GM13977 (cell line): ENCODE results near the gene ZNF324B.
A peak's percentile ranks its signal among the peaks of the same experiment; 100 is the strongest.
"Not testable (repeated sequence)": the region's sequence is repeated elsewhere in the genome, so short reads cannot be mapped to it uniquely, and the experiment has no call there.

Source experiments
- DNase-seq: peaks from one replicate; pipeline ENCODE4 v3.0.0; 2012; ENCODE audit warnings: low spot score
- CTCF ChIP-seq: IDR thresholded peaks from 2 replicates; pipeline ENCODE4 v1.5.1; 2012; ENCODE audit warnings: mild to moderate bottlenecking, control low read depth; ENCODE audit not compliant: insufficient read depth; ENCODE audit errors: extremely low read depth, missing control alignments
- in situ Hi-C: fragments of 300-500 bp; cut with MboI; formaldehyde crosslinking; loops from one replicate; pipeline ENCODE4 v1.12.0; 2022; ENCODE audit warnings: low sequenced_read_pairs, low pct_unique_long_range_greater_than_20kb, mixed read lengths, inconsistent platforms; ENCODE audit not compliant: unreplicated experiment

Gene ZNF324B

DNA sequence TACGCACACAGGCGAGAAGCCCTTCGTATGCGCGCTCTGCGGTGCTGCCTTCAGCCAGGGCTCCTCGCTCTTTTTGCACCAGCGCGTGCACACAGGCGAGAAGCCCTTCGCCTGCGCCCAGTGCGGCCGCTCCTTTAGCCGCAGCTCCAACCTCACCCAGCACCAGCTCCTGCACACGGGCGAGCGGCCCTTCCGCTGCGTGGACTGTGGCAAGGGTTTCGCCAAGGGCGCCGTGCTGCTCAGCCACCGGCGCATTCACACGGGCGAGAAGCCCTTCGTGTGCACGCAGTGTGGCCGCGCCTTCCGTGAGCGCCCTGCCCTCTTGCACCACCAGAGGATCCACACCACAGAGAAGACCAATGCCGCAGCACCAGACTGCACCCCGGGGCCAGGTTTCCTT is 4.7 kb downstream of the ZNF324B start:
- TF ChIP-seq CTCF = no peak
- no peak for DNase-seq
- in situ Hi-C loops = no loop called here

DNA sequence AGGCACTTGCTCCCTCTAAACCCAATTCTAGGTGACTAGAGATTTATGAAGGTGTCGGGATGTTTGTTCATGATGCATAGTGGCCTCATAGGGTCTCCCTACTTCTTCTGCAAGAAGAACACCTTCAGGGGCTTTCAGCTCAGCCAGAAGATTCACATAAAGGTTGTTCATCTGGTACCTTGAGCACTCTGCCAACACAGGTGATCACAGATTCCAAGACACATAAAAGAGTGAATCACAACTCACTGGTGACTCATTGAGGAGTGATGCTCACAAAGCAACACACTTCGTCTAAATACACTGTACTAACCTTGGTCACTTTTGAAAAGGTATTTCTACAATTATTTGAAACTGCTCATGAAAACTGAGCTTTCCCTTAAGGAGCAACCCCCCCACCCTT is 8.6 kb downstream of the ZNF324B start:
- in situ Hi-C loops = no loop called here
- no peak for TF ChIP-seq CTCF
- no peak for DNase-seq

- no peak for DNase-seq
- no peak for TF ChIP-seq CTCF
- in situ Hi-C loops = no loop called here
Observed at GRCh38 chr19:58466089-58466759, 14.8 kb downstream of the ZNF324B start.

DNA sequence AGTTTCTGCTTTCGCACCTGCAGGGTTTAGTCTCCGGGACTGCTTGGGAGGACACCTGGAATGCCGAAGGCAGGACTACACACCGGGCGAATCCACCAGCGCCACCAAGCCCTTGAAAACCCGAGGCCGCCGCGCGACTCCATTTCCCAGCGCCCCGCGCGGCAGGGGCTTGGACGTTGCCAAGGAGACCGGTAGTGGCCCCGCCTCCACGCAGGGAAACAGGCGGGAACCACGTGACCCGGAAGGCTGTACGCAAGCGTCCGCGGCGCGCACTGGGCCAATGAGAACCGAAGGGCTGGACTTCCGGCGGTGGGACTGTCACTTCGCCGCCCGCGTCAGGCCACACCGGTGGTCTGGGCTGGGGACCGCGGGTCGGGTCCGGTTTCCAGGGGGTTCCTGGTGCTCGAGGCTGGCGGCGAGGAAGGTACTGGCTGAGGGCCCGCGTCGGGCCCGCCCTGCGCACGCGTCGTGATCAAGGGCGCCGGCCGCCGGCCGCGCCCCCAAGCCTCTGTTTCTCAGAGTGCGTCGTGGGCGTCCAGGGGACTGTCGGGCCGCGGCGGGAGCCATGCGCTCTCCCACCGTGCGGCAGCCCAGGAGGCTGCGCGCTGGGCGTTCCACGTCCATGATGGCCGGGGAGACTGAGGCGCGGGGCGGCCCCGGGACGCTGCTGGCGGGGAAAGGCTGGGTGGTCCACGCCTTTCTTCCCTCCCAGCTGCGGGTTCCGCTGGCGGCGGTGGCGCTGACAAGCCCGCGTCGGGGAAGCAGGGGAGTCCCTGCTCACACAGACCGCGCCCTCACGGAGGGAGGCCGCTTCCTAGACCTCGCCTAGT is 15.6 kb downstream of the ZNF324B start, which contains the start of gene ZNF324:
TSS of gene ZNF324 (plus strand) at position 321 of the 830 bp plus-strand sequence. CDS start 2,106 bp downstream, outside the sequence.
- DNase-seq = peak; percentile 99
- TF ChIP-seq CTCF = no peak
- in situ Hi-C loops = no loop called here

GRCh38 chr19:58468216-58468839 is 16.9 kb downstream of the ZNF324B start:
- no peak for DNase-seq
- in situ Hi-C loops = no loop called here
- no peak for TF ChIP-seq CTCF

- no peak for DNase-seq
- no peak for TF ChIP-seq CTCF
- in situ Hi-C loops = no loop called here
Observed at GRCh38 chr19:58469241-58470013, 18.0 kb downstream of the ZNF324B start.

DNA sequence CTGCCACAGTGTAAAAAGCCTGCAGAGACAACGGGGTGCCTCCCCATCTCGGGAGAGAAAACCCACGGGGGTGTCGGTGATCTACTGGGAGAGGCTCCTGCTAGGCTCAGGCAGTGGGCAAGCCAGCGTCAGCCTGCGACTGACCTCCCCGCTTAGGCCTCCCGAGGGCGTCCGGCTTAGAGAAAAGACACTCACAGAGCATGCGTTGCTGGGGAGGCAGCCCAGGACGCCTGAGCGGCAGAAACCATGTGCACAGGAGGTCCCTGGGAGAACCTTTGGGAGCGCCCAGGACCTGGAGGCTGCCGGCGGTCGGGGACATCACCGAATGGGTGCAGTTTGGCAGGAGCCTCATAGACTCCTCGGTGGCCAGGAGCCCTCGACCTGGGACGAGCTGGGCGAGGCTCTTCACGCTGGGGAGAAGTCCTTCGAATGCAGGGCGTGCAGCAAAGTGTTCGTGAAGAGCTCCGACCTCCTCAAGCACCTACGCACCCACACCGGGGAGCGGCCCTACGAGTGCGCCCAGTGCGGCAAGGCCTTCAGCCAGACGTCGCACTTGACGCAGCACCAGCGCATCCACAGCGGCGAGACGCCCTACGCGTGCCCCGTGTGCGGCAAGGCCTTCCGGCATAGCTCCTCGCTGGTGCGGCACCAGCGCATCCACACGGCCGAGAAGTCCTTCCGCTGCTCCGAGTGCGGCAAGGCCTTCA is 19.6 kb downstream of the ZNF324B start:
- DNase-seq, in situ Hi-C loops: not testable (repeated sequence)
